ENCODE results near the gene SMC4.
"Not testable (repeated sequence)": the region's sequence is repeated elsewhere in the genome, so short reads cannot be mapped to it uniquely, and the experiment has no call there.

The SMC4 gene

DNA sequence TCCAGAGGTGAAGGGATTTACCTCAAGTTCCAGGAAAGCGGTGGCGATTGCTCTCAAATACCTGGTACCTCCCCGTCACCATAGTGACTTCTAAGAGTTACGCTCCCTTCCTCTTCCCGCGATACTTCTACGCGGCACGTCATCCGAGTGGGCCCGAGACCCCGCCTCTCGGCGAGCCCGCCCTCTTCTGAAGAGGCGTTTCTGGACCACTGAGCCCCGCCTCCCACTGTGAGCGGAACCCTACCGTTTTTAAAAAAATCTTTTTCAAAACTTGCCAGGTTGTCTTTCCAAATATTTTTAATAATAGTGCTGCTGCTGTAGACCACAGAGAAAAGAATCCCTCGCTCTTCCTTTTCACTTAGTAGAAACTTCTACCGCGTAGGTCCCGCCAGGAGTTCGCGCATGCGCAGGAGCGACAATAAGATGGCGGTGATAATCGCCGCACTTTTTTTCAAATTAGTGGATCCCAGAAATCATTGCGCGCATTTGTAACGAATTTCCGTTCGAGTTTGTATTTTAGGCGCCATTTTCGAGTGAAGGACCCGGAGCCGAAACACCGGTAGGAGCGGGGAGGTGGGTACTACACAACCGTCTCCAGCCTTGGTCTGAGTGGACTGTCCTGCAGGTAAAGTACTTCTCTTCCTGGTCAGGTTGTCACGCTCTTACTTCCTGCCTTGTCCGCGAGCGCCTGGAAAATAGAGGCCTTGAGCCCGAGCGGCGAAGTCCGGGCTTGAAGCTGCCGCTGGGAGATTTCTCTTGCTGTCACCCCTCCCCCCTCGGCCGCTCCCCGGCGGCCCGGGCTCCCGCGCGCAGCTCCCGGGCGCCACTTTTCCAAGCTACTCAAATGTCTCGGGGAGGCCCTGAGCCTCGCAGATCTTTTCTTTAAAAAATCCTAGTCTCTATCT, at the start of gene SMC4, which contains the start of gene IFT80:
Gene SMC4, plus strand, starts transcription at position 526 of the 905 bp plus-strand sequence. CDS start 1,177 bp downstream, outside the sequence.
Gene IFT80, minus strand, starts transcription at position 101 of the 905 bp plus-strand sequence. CDS start 14,625 bp downstream, outside the sequence.
- DNase-seq (ENCODE audit: low read depth), result peak; percentile 94

DNA sequence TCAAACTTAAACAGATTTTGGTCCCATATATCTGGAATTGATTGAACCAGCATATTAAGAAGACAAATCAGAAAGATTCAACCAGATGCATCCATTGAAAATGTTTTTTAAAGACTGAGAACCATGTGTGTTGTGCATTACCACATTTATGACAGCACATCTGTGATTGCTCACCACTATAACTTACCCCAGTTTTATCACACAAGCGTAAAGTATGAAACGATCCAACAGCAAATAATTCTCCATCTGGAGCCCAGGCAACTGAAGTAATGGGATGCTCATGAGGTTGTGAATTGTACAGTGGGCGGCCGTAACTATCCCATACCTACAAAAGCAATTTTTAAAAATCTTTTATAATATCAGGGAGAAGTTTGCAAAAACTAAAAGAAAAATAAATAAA, 43.6 kb upstream of the SMC4 start:
- no peak for DNase-seq (ENCODE audit: low read depth)

DNA sequence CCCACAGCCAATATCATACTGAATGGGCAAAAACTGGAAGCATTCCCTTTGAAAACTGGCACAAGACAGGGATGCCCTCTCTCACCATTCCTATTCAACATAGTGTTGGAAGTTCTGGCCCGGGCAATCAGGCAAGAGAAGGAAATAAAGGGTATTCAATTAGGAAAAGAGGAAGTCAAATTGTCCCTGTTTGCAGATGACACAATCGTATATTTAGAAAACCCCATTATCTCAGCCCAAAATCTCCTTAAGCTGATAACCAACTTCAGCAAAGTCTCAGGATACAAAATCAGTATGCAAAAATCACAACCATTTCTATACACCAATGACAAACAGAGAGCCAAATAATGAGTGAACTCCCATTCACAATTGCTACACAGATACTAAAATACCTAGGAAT, 36.6 kb upstream of the SMC4 start:
- DNase-seq (ENCODE audit: low read depth), result not testable (repeated sequence)

DNA sequence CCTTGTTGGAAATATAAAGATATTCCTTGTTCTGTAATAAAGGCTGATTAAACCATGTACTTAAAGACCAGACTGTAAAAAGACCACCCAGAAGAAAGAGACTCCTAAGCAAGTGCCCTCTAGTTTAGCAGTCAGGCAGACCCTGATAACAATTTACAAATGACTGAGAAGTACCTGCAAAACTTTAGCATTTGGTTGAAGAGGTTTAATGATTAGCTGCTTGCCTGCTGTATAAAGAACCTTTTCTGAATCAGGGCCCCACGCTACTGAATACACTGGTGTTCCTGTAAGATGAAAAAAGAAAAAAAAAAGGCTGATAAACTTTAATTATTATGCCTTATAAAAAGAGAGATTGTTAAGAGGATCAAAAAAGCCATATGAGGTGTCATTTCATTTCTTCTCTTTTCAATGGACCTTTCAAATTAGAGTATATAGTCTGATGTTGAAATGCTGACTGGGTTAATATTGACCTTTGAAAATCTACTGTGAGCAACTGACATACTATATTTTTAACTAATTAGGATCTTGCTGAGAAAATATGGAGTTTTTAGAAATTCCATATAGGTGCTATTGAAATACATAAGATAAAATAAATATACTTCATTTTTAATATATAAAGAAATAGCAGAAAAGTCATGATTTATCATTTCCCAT, 33.5 kb upstream of the SMC4 start:
- no peak for DNase-seq (ENCODE audit: low read depth)

DNA sequence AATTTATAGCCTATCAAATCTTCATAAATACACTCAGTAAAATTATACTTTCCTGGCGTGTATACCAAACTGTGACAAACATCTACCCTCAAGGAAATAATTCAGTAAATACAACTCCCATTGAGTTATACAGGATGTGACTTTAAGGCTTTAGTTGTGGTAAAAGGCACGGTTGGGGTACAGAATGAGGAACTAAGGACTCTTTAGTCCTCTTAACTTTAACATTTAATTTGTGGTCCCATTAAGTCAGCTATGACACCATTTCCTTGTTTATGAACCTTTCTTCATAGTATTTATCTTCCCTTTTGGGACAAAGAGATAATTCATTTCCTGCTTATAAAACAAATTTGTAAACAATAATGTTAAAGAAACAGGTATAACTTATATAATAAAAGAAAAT, 30.6 kb upstream of the SMC4 start:
- no peak for DNase-seq (ENCODE audit: low read depth)

DNA sequence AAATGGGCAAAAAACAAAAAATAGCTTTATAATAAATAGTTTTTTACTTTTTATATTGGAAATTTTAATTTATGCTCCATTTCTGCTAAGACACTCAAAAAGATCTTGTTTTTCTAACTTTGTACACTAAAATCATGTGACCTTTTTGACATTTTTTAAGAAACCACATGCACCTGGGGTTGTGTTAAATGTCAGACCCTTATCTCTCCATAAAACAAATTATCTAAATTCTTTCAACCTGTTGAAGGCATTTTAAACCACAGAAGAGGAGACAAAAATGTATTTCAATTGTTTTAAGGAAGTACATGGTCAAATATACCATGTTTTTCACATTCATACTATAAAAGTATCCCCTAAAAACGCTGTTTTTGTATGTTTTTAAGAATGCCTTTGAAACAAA, 29.7 kb upstream of the SMC4 start:
- no peak for DNase-seq (ENCODE audit: low read depth)

DNA sequence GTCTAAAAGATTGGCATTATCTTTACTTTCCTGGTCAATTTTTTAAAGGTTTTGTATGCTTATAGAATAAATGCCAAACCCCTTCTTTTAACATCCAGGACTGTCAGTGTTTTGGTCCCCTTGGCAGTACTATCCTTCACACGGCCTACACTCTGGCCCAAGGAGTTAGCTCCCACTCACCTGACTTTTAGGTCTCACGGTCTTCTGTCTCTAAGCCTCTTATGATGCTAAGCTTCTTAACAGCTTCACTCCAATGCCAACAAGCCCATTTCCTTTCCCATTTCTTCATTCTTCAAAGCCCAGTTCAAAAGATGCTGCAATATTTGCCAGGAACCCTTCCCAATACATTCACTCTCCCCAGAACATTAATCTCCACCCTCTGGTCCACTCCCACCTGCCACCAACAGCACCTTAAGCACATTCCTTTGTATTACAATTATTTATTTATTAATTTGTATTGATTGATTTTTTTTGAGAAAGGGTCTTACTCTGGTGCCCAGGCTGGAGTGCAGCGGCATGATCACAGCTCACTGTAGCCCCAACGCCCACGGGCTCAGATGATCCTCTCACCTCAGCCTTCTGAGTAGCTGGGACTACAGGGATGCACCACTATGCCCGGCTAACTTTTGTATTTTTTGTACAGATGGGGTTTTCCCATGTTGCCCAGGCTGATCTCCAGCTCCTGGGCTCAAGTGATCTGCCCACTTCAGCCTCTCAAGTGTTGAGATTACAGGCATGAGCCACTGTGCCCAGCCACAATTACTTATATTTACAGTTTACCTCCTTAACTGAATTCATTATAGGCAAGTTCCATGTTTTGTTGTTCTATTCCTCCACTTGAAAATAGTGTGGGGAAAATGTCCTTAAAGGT, 28.2 kb upstream of the SMC4 start:
- no peak for DNase-seq (ENCODE audit: low read depth)

DNA sequence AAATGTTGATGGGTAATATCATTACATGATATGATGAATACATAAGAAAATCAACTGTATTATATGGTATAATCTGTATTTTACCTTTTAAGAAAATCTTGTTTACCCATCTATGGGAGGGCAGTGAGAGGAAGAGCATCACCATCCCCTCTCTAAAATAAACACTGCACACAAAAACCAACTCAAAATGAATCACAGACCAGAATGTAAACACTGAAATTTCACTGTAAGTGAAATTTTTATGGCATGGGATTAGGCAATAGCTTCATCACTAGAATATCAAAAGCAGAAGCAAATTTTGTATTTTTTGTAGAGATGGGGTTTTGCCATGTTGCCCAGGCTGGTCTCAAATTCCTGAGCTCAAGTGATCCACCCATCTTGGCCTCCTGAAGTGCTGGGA, 26.7 kb upstream of the SMC4 start:
- DNase-seq (ENCODE audit: low read depth), result no peak

DNA sequence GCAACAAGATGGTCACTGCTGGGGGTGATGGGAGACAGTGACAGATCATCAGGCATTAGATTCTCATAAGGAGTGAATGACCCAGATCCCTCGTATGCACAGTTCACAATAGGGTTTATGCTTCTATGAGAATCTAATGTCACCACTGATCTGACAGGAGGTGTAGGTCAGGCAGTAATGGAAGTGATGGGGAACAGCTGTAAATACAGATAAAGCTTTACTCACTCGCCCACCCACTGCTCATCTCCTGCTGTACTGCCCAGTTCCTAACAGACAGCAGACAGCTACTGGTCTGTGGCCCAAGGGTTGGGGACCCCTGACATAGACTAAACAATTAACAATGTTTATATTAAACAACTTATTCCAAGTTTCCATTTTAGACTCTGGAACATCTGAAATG, 25.8 kb upstream of the SMC4 start:
- no peak for DNase-seq (ENCODE audit: low read depth)

DNA sequence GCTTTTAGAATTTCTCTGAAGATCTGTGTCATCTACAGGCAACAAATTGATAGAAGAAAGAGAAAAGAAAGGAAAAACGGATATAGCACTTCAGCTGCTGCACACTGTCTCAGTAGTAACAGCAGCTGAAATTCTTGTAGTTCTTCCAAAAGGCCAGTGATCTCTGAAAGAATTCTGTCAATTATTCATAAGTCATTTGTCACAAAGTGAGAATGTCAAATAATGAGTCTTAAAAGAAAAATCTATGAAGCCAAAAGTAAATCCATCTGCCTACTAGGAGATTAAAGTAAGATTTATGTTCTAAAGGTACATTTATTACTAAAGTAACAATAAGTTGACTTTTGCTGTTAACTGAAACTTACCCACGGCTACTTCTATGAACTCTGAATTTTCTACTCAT, 25.0 kb upstream of the SMC4 start:
- DNase-seq (ENCODE audit: low read depth), result no peak

DNA sequence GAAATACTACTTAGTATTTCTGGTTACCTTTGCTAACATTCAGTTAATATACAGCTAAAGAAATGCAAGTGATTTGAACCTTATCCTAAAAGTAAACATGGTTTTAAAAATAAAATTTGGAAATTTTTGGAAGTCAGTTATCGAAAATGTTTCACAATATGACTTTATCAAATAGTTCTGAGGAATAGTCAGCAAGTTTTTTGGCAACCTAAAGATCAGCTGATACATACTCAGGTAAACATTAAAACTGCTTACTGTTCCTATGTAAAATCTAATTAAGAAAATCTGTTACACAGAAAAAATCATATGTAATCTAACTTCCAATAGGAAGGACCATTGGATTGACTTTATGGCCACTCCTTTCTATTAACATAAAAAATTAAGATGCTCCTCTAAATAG, 24.5 kb upstream of the SMC4 start:
- DNase-seq (ENCODE audit: low read depth), result no peak

DNA sequence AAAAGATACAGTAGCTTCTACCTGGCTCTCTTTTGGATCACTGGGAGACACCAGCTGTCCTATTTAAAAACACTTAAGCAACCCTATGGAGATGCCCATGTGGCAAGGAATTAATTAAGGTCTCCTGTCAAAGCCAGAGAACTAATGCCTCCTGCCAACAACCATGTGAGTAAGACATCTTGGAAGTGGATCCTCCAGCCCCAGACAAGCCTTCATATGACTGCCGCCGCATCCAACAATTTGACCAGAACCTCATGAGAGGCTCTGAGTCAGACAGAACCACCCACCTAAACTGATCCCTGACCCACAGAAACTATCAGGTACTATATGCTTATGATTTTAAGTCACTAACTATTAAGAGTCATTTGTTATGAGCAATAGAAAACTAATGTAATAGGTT, 22.8 kb upstream of the SMC4 start:
- no peak for DNase-seq (ENCODE audit: low read depth)

DNA sequence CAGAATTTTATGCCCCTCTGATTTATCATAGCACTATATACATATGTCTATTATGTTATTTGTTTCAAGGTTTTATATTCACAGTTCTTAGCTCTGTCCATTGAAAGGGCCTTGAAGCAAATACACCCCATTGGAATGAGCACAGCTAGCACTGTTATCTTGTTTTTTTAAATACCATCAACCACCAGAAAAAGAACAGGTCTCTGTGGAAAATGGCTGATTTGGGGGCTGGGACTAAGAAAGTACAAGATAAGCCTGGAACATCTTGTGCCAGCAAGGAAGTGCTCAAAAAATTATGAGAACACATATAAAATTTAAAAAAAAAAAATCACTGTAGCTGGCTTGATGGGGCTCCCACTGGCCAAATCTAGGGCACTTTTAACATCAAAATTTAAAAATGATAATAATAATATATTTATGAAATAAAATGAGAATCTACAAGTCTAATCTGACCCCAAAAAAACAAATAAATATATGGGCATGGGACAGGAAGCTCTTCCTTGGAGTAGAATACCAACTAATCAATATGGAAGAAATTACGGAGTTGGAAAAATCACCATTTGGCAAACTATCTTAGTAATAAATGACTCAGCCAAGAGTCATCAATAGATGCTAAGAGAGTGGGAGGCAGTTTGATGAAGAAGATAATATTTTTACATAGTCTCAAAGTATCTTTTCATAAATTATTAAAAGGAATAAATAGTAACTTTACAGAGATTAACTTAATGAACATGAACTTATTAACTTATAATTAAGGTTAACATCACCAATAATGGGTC, 20.9 kb upstream of the SMC4 start:
- DNase-seq (ENCODE audit: low read depth), result no peak

DNA sequence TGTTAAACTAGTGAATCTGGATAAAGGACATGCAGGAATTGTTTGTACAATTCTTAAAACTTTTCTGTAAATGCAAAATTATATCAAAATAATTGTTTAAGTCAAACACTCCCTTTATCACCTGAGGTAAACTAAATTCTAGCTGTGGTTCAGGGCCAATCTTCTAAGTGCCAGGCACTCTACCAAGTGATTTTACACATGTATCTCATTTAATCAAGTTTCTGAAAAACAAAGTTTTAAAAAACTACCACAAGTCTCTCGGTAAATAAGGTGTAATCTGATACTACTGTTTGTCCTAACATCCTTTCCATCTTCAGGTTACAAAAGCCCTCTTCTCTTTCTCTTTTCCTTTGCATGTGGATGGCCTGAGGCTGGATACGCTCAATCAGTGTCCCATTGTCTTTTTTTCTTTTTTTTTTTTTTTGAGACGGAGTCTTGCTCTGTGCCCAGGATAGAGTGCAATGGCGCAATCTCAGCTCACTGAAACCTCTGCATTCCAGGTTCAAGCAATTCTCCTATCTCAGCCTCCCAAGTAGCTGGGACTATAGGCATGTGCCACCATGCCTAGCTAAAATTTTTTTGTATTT, 19.7 kb upstream of the SMC4 start:
- DNase-seq (ENCODE audit: low read depth), result no peak

DNA sequence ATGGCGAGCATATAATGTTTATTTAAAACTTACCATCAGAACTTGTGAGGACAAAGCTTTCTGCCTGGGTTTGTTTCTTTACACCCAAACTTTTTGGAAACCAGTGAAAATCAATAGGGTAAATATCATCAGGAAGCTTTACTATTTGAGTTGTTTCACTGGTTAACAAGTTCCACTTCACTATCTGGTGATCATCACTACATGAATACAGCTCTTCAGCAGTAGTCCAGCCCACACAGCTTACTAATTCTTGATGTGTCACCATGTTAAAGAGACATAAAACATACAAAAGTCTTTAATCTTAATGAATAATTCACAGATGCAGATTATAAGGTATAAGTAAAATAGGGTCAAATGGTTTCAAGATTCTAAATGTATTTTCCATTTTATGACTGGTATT, 18.0 kb upstream of the SMC4 start:
- DNase-seq (ENCODE audit: low read depth), result no peak

DNA sequence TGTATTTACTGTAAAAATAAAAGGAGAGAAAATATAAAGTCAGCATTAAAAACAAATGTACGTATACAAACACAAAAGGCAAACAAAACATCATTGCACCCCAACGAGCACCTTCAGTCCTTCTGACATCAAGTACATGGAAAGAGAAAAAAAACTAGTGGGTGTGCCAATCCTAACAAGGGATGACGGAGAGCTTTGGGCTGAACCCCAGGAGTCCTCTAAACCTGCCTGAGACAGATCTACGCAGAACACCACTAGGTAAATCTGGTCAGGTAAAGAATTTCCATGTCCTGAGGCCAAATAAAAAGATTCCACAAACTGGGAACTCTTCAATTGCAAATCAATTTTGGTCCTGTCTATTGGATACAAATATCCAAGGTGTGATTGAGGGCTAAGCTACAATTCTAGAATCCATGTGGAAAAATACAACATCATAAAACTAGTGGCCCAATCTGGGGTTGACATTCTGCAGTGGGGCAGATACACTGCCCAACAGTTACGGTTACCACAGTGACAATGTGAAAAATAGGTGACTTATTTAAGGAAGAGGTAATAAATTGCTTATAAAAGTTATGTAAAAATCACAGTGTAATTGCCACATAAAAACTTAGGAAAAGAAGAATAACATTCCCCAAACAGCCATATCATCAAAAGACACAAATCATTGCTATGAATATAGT, 14.7 kb upstream of the SMC4 start:
- DNase-seq (ENCODE audit: low read depth), result no peak

DNA sequence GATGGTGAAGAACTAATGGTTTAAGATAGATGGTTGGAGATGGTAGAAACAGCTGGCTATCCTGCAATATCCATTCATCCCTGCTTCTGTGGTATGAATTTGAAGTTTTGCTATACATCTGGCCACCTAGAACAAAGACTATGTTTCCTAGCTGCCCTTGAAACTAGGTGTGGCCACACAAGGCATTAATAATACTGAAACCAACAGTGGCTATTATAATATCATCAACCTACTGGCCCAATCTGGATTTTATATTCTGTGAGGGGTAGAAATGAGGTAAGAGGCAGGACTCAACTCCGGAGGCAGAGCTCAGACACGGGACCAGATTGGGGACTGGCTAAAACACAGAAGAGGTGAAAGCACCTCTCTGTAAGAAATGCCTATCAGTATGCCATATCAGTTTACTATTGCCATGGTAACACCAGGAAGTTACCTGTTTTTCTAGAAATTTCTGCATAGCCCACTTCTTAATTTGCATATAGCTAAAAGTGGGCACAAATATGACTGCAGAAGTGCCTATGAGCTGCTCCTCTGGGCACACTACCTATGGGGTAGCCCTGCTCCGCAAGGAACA, 8.8 kb upstream of the SMC4 start:
- DNase-seq (ENCODE audit: low read depth), result no peak

DNA sequence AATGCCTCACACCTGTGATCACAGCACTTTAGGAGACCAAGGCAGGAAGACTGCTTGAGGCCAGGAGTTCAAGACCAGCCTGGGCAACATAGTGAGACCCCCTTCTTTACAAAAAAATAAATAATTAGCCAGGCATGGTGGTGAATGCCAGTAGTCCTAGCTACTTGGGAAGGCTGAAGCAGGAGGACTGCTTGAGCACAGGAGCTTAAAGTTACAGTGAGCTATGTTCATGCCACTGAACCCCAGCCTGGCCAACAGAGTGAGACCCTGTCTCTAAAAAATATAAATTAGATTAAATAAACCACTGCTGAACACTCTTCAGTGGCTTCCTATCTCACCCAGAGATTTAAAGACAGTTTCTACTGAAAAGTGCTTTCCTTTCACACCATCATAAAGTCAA, 6.7 kb upstream of the SMC4 start:
- DNase-seq (ENCODE audit: low read depth), result no peak

DNA sequence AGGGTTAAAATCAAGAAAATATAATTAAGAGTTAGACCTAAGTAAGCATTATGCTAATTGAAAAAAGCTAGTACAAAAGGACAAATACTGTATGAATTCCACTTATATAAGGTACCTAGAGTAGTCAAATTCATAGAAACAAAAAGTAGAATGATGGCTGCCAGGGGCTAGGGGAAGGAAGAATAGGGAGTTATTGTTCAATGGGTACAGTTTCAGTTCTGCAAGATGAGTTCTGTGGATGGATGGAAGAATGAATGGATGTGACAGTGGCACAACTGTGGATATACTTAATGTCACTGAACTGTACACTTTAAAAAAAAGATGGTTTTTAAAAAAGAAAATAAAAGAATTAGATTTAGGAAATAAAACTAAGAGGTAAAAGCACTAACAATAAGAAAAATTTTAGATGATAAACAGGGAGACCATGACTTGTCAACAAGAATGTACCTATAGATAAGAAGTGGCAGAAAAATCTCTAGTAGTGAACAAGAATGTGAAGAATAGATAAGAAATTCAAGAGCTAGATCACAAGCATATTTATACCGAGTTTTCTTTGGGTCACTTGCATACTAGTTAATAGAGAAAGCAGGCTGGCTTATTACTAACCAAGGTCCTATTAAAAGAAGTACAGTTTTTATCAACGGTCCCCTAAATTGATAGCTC, 6.0 kb upstream of the SMC4 start:
- DNase-seq (ENCODE audit: low read depth), result no peak

DNA sequence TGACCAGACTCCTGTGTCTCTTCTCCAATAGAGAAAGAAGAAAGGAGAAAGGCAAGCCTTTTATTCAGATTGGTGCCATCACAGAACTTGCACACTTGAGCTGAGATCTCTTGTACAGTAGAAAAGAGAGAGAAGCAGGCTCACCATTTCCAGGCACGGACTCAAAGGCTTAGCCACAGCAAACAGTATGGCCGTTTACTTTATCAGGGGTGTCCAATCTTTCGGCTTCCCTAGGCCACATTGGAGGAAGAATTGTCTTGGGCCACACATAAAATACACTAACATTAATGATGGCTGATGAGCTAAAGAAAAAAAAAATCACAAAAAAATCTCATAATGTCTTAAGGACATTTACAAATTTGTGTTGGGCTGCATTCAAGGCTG, 5.4 kb upstream of the SMC4 start:
- DNase-seq (ENCODE audit: low read depth), result no peak

All from stimulated activated CD8-positive, alpha-beta memory T cell treated with anti-CD3 and anti-CD28 coated beads, Interleukin-15, amount 100 ng/mL, for 1 hour (primary cell).